Ecto neural progenitor cell (in vitro differentiated cells): Measurements from ENCODE around the gene GSE1.

Experiments
- DNase-seq: peaks from one replicate; pipeline ENCODE4 v3.0.0-alpha.2; 2018; ENCODE audit warnings: low spot score

GSE1 gene

GRCh38 chr16:85612801-85613603, at the start of gene GSE1:
GSE1 (plus strand) TSS chr16:85613322; CDS start chr16:85613392, 70 bp downstream.
- DNase-seq, result peak; percentile 95

GRCh38 chr16:85563515-85564276, 49.4 kb upstream of the GSE1 start:
- no peak for DNase-seq

DNA sequence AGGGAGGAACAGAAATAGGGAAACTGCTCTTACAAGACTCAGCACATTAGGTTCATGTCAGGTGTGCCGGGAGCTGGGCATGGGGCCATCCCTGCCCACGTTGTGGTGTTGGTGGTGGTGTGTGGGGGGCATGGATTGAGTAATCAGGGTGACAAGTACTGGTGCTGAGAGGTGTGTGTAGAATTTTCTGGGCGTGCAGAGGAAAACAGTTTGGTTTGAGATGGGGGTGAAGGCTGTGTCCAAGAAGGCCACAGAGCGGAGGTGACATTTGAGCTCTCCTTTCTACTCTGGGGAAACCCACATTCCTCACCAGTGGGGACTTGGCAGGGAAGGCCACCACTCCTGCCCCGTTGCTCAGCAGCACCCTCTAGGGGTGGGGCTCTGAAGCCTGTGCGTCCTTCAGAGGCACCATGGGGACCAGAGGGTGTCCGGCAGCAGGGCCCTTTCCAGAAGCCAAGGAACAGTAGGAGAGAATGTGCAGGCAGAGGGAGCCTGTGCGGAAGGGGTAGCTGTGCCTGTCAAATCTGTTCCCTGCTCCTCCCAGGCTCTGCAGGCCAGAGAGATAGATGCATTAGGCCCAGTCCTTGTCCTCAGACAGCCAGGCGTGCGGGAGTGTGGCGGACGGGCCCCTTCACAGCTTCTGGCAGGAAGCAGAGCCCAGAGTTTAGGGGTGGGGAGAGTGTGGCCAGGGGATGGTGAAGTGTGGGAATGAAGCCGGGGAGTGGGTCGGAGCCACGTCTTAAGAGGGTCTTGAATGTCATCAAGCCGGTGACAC, 48.7 kb upstream of the GSE1 start:
- DNase-seq, result no peak

GRCh38 chr16:85565340-85565739, 47.8 kb upstream of the GSE1 start:
- no peak for DNase-seq

GRCh38 chr16:85565801-85566526, 47.2 kb upstream of the GSE1 start:
- DNase-seq, result no peak

DNA sequence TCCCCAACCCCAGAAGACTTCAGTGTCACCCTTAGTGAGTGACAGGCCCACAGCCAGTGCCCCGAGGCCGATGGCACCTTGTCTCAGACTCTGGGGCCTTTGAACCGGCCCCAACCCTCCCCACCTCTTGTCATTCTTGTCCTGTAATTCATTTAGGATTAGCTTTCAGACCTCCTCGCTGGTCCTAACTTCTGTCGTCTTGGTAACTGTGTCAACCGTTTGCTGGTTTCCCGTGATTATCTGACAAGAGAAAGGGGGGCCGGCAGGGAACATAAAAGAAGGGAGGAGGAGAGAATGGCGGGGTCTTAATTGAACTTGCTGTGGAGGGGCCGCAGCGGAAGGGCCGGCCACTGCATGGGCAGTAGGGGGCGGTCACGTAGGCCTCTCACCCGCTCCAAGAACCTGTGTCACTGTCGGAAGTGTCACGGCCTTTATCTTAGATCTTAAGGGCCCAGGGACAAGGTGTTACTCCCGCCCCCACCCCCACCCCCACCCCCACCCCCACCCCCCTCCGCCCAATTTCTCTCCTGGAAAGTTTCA, 46.5 kb upstream of the GSE1 start:
- no peak for DNase-seq

DNA sequence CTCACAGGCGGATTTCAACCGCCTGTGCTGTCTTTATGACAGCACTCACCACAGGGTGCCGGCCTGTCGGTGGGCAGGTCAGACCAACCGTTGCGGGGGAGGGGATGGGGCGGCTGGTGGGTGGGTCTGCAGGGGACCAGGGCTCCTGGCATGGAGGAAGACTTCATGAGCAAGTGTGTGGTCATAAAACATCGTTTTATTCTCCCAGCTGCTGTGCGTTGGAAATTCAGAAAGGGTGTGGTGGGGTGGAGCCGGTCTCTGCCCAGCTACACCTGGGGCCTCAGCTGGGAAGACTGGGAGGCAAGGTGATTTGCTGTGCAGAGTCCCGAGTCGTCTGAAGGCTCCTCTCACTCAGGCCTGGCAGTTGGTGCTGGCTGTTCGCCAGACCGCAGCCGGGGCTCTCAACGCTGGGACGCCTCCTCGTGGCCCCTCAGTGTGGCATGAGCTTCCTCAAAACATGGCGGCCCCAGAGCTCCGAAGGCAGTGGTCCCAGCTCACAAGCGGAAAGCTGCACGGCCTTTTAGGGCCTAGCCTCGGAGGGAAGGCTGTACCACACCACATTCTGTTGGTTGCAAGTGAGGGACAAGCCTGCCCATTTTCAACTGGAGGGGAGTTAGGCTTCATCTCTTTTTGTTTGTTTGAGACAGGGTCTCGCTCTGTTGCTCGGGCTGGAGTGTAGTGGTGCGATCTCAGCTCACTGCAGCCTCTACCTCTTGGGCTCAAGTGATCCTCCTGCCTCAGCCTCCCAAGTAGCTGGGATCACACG, 45.8 kb upstream of the GSE1 start:
- DNase-seq, result no peak

GRCh38 chr16:85567935-85568334, 45.2 kb upstream of the GSE1 start:
- DNase-seq, result no peak

- DNase-seq, result no peak
These were observed 44.6 kb upstream of the GSE1 start for GRCh38 chr16:85568519-85568918.

GRCh38 chr16:85569039-85569614, 44.0 kb upstream of the GSE1 start:
- DNase-seq, result no peak

GRCh38 chr16:85569615-85570212, 43.4 kb upstream of the GSE1 start:
- DNase-seq, result no peak

DNA sequence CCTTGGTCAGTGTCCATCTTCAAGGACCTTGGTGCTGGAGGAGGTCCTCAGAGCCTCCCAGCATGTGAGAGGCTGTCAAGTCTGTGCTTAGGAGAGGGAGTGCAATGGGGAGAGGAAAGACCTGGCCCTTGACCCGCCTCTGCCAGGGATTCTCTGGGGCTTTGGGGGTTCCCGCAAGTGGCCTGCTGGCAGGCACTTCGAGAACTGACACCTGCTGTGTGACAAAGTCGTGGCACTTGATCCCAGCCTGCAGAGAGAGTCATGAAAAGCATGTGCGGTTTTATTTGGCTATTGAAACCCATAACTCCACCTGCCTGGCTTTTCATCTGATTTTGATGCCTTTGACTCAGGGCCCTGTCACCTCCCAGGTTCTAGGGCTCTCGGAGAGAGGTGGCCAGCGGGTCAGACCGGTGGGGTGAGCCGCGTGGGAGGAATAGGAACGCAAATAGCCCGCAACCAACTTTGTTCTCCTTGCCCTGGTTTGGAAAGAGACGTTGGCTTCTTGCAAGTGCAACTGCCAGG, 42.8 kb upstream of the GSE1 start:
- DNase-seq, result no peak

DNA sequence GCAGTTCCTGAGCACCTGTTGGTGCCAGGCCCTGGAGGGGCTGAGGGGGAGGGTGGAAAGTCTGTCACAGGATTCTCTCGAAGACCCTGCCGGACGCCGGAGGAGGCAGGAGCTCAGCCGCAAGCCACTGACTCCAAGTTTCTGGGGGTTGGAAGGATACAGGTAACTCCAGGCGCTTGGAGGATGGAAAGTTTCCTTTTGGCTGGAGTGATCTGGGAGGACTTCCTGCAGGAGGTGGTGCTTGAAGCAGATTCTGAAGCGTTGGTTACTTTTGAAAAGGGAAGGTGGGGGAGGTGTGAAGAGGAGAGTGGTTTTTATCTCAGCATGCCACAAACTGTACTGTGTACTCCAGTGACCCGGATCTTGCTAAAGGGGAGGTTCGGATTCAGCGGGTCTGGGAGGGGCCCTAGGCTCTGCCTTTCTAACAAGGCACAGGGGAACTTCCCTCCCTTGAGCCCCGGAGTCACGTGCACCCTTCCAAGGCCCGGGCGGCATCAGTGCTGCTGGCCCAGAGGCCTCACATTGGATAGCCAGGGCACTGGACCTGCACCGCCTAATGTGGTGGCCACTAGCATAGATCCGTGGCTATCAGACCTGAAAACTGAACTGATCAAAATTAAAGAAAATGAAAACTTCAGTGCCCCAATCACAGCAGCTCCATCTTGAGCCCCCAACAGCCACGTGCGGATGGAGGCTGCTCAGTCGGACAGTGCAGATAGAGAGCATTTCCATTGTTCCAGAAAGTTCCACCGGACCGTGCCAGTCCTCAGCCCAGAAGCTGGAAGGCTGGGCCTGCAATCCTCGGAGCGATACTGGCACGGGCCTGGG, 42.2 kb upstream of the GSE1 start:
- no peak for DNase-seq

DNA sequence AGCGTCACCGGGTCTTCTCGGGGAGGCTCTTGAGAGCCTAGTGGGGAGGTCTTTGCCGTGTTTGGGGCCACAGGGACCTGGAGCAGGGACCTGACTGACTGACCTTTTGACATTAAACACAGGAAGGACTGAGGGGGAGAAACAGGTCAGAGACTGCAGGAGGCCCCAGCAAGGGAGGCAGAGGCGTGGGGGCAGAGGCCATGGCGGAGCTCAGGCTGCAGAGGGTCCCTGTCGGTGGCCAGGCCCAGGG, 41.6 kb upstream of the GSE1 start:
- DNase-seq, result no peak

- no peak for DNase-seq
These were observed 41.1 kb upstream of the GSE1 start for GRCh38 chr16:85571813-85572619.

GRCh38 chr16:85573045-85573695, 40.0 kb upstream of the GSE1 start:
- no peak for DNase-seq

DNA sequence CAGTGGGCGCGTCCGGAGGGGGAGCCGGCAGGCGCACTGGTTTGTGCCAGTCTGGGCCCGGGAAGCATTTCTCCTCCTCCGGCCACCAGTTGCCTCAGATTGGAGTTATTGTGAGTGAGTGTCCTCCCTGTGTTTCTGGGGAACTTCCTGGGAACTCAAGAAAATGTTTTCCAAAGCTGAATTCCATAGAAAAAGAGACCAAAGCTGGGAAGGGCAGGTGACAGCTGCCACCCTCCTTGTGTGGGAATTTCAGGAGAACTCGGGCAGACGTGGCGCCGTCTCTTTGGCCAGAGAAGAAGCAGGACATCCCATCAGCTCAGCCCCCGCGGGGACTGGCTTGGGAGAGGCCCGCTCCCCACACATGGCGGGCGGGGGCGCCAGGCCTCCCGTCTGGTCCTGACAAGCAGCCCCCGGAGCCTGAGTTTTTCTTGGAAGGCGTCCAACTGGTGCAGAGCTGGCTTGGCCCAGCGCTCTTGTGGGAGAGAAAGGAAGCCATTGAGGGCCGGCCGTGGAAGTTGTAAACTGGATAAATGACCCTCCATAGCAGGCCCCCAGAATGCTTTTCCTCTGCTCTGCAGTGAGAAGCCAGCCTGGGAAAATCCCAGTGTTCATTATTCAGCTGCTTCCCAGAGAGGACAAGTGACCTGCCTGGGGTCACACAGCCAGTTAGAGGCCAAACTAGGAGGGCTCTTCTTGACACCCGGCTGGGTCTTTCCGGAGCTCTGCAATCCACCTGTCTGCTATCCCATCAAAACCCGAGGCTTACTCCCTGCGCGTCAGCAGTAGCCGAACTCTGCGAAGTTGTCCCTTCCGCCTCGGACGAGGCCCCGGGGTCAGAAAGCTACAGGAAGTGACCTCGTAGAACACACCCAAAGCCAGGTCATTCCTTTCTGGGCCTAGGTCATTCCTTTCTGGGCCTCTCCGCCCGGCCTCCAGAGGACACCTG, 39.2 kb upstream of the GSE1 start:
- no peak for DNase-seq
